ENCODE results near the gene SPATA32. TPM values are rescaled to one million over a fixed set of nuclear protein-coding genes. Genes with fewer than 3 reads are reported as not detected.
A peak's percentile ranks its signal among the peaks of the same experiment; 100 is the strongest.

SPATA32 gene
- total and polyA plus RNA-seq, 7 donors = 0.07 TPM; not detected in 6

GRCh38 chr17:45293413-45294211 lies 31.7 kb upstream of the SPATA32 start:
- TF ChIP-seq POLR2AphosphoS5 (IDR thresholded peaks at IDR 0.05) = peak in 3 of 4 donors; percentile 29 to 72 (median 40)
- TF ChIP-seq POLR2A (IDR thresholded peaks at IDR 0.05) = no peak
- H3K27ac ChIP-seq = peak overlapping the region; percentile 79 to 98 (median 92)
- H3K4me1 ChIP-seq = peaks cover 0 to 100% (median 99%) of the 10 kb centered on the region in 4 donors

GRCh38 chr17:45292696-45293412 lies 31.0 kb upstream of the SPATA32 start:
- 78 to 79% methylated on average over 12 of the region's 12 CpGs for WGBS, 2 donors
- no peak overlapping the region for H3K4me3 ChIP-seq
- no peaks in the 10 kb centered on the region for H3K9me3 ChIP-seq
- H3K27ac ChIP-seq = peak overlapping the region; percentile 79 to 98 (median 92)
- DNase-seq = no peak
- H3K36me3 ChIP-seq = peaks cover 0 to 13% (median 3%) of the 10 kb centered on the region in 4 donors
- no peaks in the 10 kb centered on the region for H3K27me3 ChIP-seq
- peaks cover 0 to 100% (median 99%) of the 10 kb centered on the region in 4 donors for H3K4me1 ChIP-seq
- intact Hi-C loops (cut with DNase I) = no loop called here
- TF ChIP-seq POLR2A (IDR thresholded peaks at IDR 0.05) = no peak
- no peak for TF ChIP-seq EP300 (IDR thresholded peaks at IDR 0.05)
- no peak for TF ChIP-seq CTCF (IDR thresholded peaks at IDR 0.05)
- no peak for TF ChIP-seq POLR2AphosphoS5 (IDR thresholded peaks at IDR 0.05)

More at GRCh38 chr17:45293413-45294211, 31.7 kb upstream of the SPATA32 start:
- 36 to 63% methylated on average over 10 of the region's 10 CpGs for WGBS, 2 donors
- Histone ChIP-seq H3K4me3 (no peak overlapping the region), H3K9me3 (no peaks in the 10 kb centered on the region), H3K36me3 (peaks cover 0 to 11% (median 3%) of the 10 kb centered on the region in 4 donors), H3K27me3 (no peaks in the 10 kb centered on the region)
- peak; percentile 95 for DNase-seq
- intact Hi-C loops (cut with DNase I) = no loop called here

GRCh38 chr17:45291171-45291805 lies 29.4 kb upstream of the SPATA32 start:
- no peak for DNase-seq
- Histone ChIP-seq H3K36me3 (peaks cover 8 to 28% (median 14%) of the 10 kb centered on the region in 4 donors), H3K27ac (peak overlapping the region; percentile 79 to 98 (median 92)), H3K4me1 (peaks cover 0 to 100% (median 98%) of the 10 kb centered on the region in 4 donors), H3K4me3 (no peak overlapping the region), H3K27me3 (no peaks in the 10 kb centered on the region), H3K9me3 (no peaks in the 10 kb centered on the region)
- intact Hi-C loops (cut with DNase I) = loop anchor here (2.0 kb wide), 1 partner anchor 14 kb away; no protein-coding TSS in a partner anchor
- 64 to 86% methylated on average over 5 of the region's 5 CpGs for WGBS, 2 donors
- no peak for TF ChIP-seq POLR2AphosphoS5 (IDR thresholded peaks at IDR 0.05)
- no peak for TF ChIP-seq EP300 (IDR thresholded peaks at IDR 0.05)
- no peak for TF ChIP-seq CTCF (IDR thresholded peaks at IDR 0.05)
- TF ChIP-seq POLR2A (IDR thresholded peaks at IDR 0.05) = no peak

GRCh38 chr17:45290269-45290765 lies 28.4 kb upstream of the SPATA32 start:
- intact Hi-C loops (cut with DNase I) = loop anchor here (2.0 kb wide), 1 partner anchor 14 kb away; no protein-coding TSS in a partner anchor
- peak overlapping the region; percentile 79 to 98 (median 92) for H3K27ac ChIP-seq
- H3K4me3 ChIP-seq = no peak overlapping the region
- H3K9me3 ChIP-seq = no peaks in the 10 kb centered on the region
- TF ChIP-seq POLR2AphosphoS5 (IDR thresholded peaks at IDR 0.05) = no peak
- no peak for TF ChIP-seq EP300 (IDR thresholded peaks at IDR 0.05)
- no peak for TF ChIP-seq CTCF (IDR thresholded peaks at IDR 0.05)
- TF ChIP-seq POLR2A (IDR thresholded peaks at IDR 0.05) = no peak
- peaks cover 9 to 38% (median 18%) of the 10 kb centered on the region in 4 donors for H3K36me3 ChIP-seq
- no peaks in the 10 kb centered on the region for H3K27me3 ChIP-seq
- 91 to 93% methylated on average over 11 of the region's 11 CpGs for WGBS, 2 donors
- DNase-seq = no peak
- H3K4me1 ChIP-seq = peaks cover 0 to 99% (median 90%) of the 10 kb centered on the region in 4 donors

Measured in sigmoid colon (tissue), 7 donors.